IPS-15b (cell line): Measurements from ENCODE around the gene ALCAM.

Experiments
- H3K27me3 ChIP-seq: one replicate; pipeline ENCODE4 v1.6.1; 2013; ENCODE audit warnings: low read length; ENCODE audit not compliant: control insufficient read depth, insufficient read depth
- H3K36me3 ChIP-seq: one replicate; pipeline ENCODE4 v1.6.1; 2013; ENCODE audit warnings: low read length; ENCODE audit not compliant: control insufficient read depth, insufficient read depth
- H3K4me1 ChIP-seq: one replicate; pipeline ENCODE4 v1.6.1; 2013; ENCODE audit warnings: mild to moderate bottlenecking, low read length; ENCODE audit not compliant: control insufficient read depth, insufficient read depth
- H3K4me3 ChIP-seq: one replicate; pipeline ENCODE4 v1.5.1; 2013; ENCODE audit warnings: low read depth, low read length
- H3K9ac ChIP-seq: one replicate; pipeline ENCODE4 v1.6.1; 2013; ENCODE audit warnings: low read depth, mild to moderate bottlenecking, low read length
- H3K9me3 ChIP-seq: one replicate; pipeline ENCODE4 v1.6.1; 2013; ENCODE audit warnings: mild to moderate bottlenecking, low read length; ENCODE audit not compliant: control insufficient read depth, insufficient read depth

Gene ALCAM

DNA sequence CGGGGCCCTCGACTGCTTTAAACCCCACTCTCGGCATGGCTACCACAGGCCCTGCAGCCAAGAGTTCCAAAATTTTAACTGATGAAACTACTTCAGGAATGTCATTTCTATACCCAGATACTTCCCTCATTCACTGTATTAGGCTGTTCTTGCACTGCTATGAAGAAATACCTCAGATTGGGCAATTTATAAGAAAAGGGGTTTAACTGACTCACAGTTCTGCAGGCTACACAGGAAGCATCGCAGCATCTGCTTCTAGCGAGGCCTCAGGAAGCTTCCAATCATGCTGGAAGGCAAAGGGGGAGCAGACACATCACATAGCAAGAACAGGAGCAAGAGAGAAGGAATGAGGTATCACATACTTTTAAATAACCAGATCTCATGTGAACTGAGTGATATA is 21.6 kb upstream of the ALCAM start:
- Histone ChIP-seq H3K9me3 (no peaks in the 10 kb centered on the region), H3K9ac (no peak overlapping the region), H3K4me1 (no peaks in the 10 kb centered on the region), H3K36me3 (no peaks in the 10 kb centered on the region), H3K4me3 (no peak overlapping the region), H3K27me3 (no peaks in the 10 kb centered on the region)

DNA sequence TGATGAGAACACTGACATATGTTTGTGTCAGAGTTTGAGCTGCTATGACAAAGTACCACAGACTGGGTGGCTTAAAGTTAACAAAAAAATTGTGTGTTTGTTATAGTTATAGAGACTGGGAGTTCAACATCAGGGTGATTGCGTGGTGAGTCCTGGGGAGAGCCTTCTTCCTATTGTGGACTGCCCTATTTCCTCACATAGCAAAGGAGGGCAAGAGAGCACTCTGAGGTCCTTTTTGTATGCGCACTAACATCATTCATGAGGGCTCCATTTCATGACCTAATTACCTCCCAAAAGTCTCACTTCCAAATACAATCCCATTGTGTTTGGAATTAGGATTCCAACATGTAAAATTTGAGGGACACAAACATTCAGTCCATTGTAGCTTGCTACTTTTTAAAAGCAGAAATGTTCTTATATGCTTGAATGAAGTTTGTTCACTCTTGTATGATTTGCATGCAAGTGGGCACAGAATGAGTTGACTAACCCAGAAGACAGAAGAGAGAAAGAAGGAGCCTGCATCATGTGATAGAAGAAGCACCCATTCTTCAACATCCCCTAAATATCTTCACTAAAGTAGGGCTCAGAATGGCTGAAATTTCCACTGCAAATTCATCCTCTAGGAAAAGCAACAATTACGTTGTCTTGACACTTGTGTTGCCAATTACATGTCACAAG is 18.9 kb upstream of the ALCAM start:
- Histone ChIP-seq H3K9me3 (no peaks in the 10 kb centered on the region), H3K9ac (no peak overlapping the region), H3K27me3 (peaks cover 6% of the 10 kb centered on the region), H3K4me3 (no peak overlapping the region), H3K4me1 (no peaks in the 10 kb centered on the region), H3K36me3 (no peaks in the 10 kb centered on the region)

- Histone ChIP-seq H3K27me3 (peaks cover 11% of the 10 kb centered on the region), H3K9me3 (no peaks in the 10 kb centered on the region), H3K4me3 (no peak overlapping the region), H3K4me1 (no peaks in the 10 kb centered on the region), H3K9ac (no peak overlapping the region), H3K36me3 (no peaks in the 10 kb centered on the region)
These were observed 18.4 kb upstream of the ALCAM start for GRCh38 chr3:105348307-105348706.

- Histone ChIP-seq H3K4me1 (peaks cover 3% of the 10 kb centered on the region), H3K27me3 (peaks cover 19% of the 10 kb centered on the region), H3K4me3 (no peak overlapping the region), H3K9me3 (no peaks in the 10 kb centered on the region), H3K9ac (no peak overlapping the region), H3K36me3 (no peaks in the 10 kb centered on the region)
These were observed 16.9 kb upstream of the ALCAM start for GRCh38 chr3:105349684-105350387.

DNA sequence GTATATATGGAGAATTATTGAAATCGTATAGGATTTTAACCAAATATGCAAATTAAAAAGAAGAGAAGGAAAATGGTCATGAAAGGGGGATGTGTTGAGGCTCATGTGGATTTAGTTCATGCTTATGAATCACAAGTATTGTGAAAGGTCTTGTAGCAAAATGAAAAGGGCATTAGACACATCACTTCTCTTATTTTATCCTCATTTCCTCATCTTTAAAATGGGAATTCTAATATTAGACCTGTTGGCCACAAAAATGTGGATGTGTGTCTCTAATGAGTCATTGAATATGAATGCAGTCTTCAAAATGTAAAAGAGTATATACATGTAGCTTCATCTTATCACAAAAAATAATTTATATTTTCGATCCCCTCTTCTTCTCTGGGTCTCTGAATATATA is 14.9 kb upstream of the ALCAM start:
- Histone ChIP-seq H3K36me3 (no peaks in the 10 kb centered on the region), H3K9ac (no peak overlapping the region), H3K27me3 (peaks cover 34% of the 10 kb centered on the region), H3K4me3 (no peak overlapping the region), H3K9me3 (no peaks in the 10 kb centered on the region), H3K4me1 (peaks cover 5% of the 10 kb centered on the region)

GRCh38 chr3:105352976-105353375 is 13.7 kb upstream of the ALCAM start:
- Histone ChIP-seq H3K36me3 (no peaks in the 10 kb centered on the region), H3K9me3 (no peaks in the 10 kb centered on the region), H3K4me1 (peaks cover 5% of the 10 kb centered on the region), H3K27me3 (peaks cover 34% of the 10 kb centered on the region), H3K9ac (no peak overlapping the region), H3K4me3 (no peak overlapping the region)

- H3K9ac ChIP-seq: peak overlapping the region; percentile 57
- H3K36me3 ChIP-seq: no peaks in the 10 kb centered on the region
- peaks cover 5% of the 10 kb centered on the region for H3K4me1 ChIP-seq
- H3K9me3 ChIP-seq: no peaks in the 10 kb centered on the region
- H3K27me3 ChIP-seq: peaks cover 34% of the 10 kb centered on the region
- peak overlapping the region; percentile 74 for H3K4me3 ChIP-seq
These were observed 13.1 kb upstream of the ALCAM start for GRCh38 chr3:105353485-105354161.

DNA sequence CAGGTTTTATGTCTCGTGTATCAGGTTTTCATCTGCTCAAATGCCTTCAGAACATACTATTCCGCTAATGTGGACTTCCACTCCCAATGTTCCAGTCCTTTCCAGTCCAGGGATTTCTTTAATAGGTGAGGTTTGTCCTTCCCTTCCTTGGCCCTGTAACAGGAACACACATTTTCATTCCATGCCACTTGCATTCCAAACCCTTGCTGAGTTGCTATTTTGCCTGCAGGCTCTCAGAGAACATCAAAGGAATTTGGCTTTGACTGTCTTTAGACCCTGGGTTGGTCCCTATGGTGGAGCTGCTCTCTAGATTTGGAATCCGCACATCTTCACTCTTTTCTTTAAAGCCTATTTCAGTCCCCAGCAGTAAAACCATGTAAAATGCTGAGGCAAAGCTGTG is 12.3 kb upstream of the ALCAM start:
- Histone ChIP-seq H3K27me3 (peaks cover 34% of the 10 kb centered on the region), H3K36me3 (no peaks in the 10 kb centered on the region), H3K9me3 (no peaks in the 10 kb centered on the region), H3K4me3 (peak overlapping the region; percentile 74), H3K4me1 (peaks cover 5% of the 10 kb centered on the region), H3K9ac (no peak overlapping the region)

- Histone ChIP-seq H3K4me1 (peaks cover 5% of the 10 kb centered on the region), H3K27me3 (peaks cover 34% of the 10 kb centered on the region), H3K4me3 (no peak overlapping the region), H3K9me3 (no peaks in the 10 kb centered on the region), H3K36me3 (no peaks in the 10 kb centered on the region), H3K9ac (no peak overlapping the region)
These were observed 11.2 kb upstream of the ALCAM start for GRCh38 chr3:105355408-105356061.

- Histone ChIP-seq H3K9ac (no peak overlapping the region), H3K4me3 (no peak overlapping the region), H3K9me3 (no peaks in the 10 kb centered on the region), H3K27me3 (peaks cover 34% of the 10 kb centered on the region), H3K36me3 (no peaks in the 10 kb centered on the region), H3K4me1 (peaks cover 5% of the 10 kb centered on the region)
These were observed 10.3 kb upstream of the ALCAM start for GRCh38 chr3:105356396-105356795.

GRCh38 chr3:105356988-105357387 is 9.7 kb upstream of the ALCAM start:
- Histone ChIP-seq H3K36me3 (no peaks in the 10 kb centered on the region), H3K9ac (no peak overlapping the region), H3K4me1 (peaks cover 5% of the 10 kb centered on the region), H3K27me3 (peaks cover 34% of the 10 kb centered on the region), H3K4me3 (no peak overlapping the region), H3K9me3 (no peaks in the 10 kb centered on the region)
